ENCODE data around the gene COL19A1.
"Not testable (repeated sequence)": the region's sequence is repeated elsewhere in the genome, so short reads cannot be mapped to it uniquely, and the experiment has no call there.

COL19A1 gene

GRCh38 chr6:69893266-69893665 is 26.9 kb downstream of the COL19A1 start:
- H3K4me1 ChIP-seq (ENCODE audit: insufficient read depth, low read length, poor library complexity, severe bottlenecking); H3K9ac ChIP-seq (ENCODE audit: low read depth, low read length, poor library complexity, severe bottlenecking); H3K4me3 ChIP-seq (ENCODE audit: low read length, poor library complexity, severe bottlenecking); H2AFZ ChIP-seq (ENCODE audit: low read length); H3K9me2 ChIP-seq (replicated peaks; ENCODE audit: low read depth, low read length); H3K4me2 ChIP-seq (ENCODE audit: low read depth, low read length, poor library complexity, severe bottlenecking); H3K79me2 ChIP-seq (ENCODE audit: insufficient read depth, low read length); H3K9me3 ChIP-seq (ENCODE audit: insufficient read depth, low read depth, low read length); H4K20me1 ChIP-seq (ENCODE audit: insufficient read depth, low read length, poor library complexity, severe bottlenecking); H3F3A ChIP-seq (ENCODE audit: low read depth); H3K27me3 ChIP-seq (ENCODE audit: insufficient read depth, low read length, poor library complexity, severe bottlenecking); H3K36me3 ChIP-seq (ENCODE audit: insufficient read depth, low read length): not testable (repeated sequence)

- Histone ChIP-seq H4K20me1 (ENCODE audit: insufficient read depth, low read length, poor library complexity, severe bottlenecking) (no peaks in the 10 kb centered on the region), H3F3A (ENCODE audit: low read depth) (no peaks in the 10 kb centered on the region), H3K4me3 (ENCODE audit: low read length, poor library complexity, severe bottlenecking) (no peak overlapping the region), H3K9me3 (ENCODE audit: insufficient read depth, low read depth, low read length) (no peaks in the 10 kb centered on the region), H3K4me2 (ENCODE audit: low read depth, low read length, poor library complexity, severe bottlenecking) (no peak overlapping the region), H3K79me2 (ENCODE audit: insufficient read depth, low read length) (no peaks in the 10 kb centered on the region), H3K27me3 (ENCODE audit: insufficient read depth, low read length, poor library complexity, severe bottlenecking) (no peaks in the 10 kb centered on the region), H3K4me1 (ENCODE audit: insufficient read depth, low read length, poor library complexity, severe bottlenecking) (no peaks in the 10 kb centered on the region), H3K9ac (ENCODE audit: low read depth, low read length, poor library complexity, severe bottlenecking) (no peak overlapping the region), H3K36me3 (ENCODE audit: insufficient read depth, low read length) (no peaks in the 10 kb centered on the region), H3K9me2 (replicated peaks; ENCODE audit: low read depth, low read length) (no peaks in the 10 kb centered on the region), H2AFZ (ENCODE audit: low read length) (no peak overlapping the region)
- no peak for TF ChIP-seq EZH2phosphoT487 (IDR thresholded peaks at IDR 0.05; ENCODE audit: borderline replicate concordance)
- TF ChIP-seq CTCF (conservative IDR thresholded peaks at IDR 0.05; ENCODE audit: low read length): no peak
Observed at GRCh38 chr6:69894578-69895347, 28.4 kb downstream of the COL19A1 start.

GRCh38 chr6:69895396-69895795 is 29.0 kb downstream of the COL19A1 start:
- Histone ChIP-seq H3K4me1 (ENCODE audit: insufficient read depth, low read length, poor library complexity, severe bottlenecking) (no peaks in the 10 kb centered on the region), H3K36me3 (ENCODE audit: insufficient read depth, low read length) (no peaks in the 10 kb centered on the region), H3K4me3 (ENCODE audit: low read length, poor library complexity, severe bottlenecking) (no peak overlapping the region), H2AFZ (ENCODE audit: low read length) (no peak overlapping the region), H3K4me2 (ENCODE audit: low read depth, low read length, poor library complexity, severe bottlenecking) (no peak overlapping the region), H4K20me1 (ENCODE audit: insufficient read depth, low read length, poor library complexity, severe bottlenecking) (no peaks in the 10 kb centered on the region), H3K9me3 (ENCODE audit: insufficient read depth, low read depth, low read length) (no peaks in the 10 kb centered on the region), H3K9ac (ENCODE audit: low read depth, low read length, poor library complexity, severe bottlenecking) (no peak overlapping the region), H3K9me2 (replicated peaks; ENCODE audit: low read depth, low read length) (no peaks in the 10 kb centered on the region), H3K27me3 (ENCODE audit: insufficient read depth, low read length, poor library complexity, severe bottlenecking) (no peaks in the 10 kb centered on the region), H3F3A (ENCODE audit: low read depth) (no peaks in the 10 kb centered on the region), H3K79me2 (ENCODE audit: insufficient read depth, low read length) (no peaks in the 10 kb centered on the region)
- TF ChIP-seq EZH2phosphoT487 (IDR thresholded peaks at IDR 0.05; ENCODE audit: borderline replicate concordance) (no peak), CTCF (conservative IDR thresholded peaks at IDR 0.05; ENCODE audit: low read length) (no peak)

GRCh38 chr6:69900869-69901268 is 34.5 kb downstream of the COL19A1 start:
- Histone ChIP-seq H3K27me3 (ENCODE audit: insufficient read depth, low read length, poor library complexity, severe bottlenecking) (no peaks in the 10 kb centered on the region), H3F3A (ENCODE audit: low read depth) (no peaks in the 10 kb centered on the region), H2AFZ (ENCODE audit: low read length) (no peak overlapping the region), H3K4me1 (ENCODE audit: insufficient read depth, low read length, poor library complexity, severe bottlenecking) (no peaks in the 10 kb centered on the region), H3K4me2 (ENCODE audit: low read depth, low read length, poor library complexity, severe bottlenecking) (no peak overlapping the region), H3K9ac (ENCODE audit: low read depth, low read length, poor library complexity, severe bottlenecking) (no peak overlapping the region), H4K20me1 (ENCODE audit: insufficient read depth, low read length, poor library complexity, severe bottlenecking) (no peaks in the 10 kb centered on the region), H3K4me3 (ENCODE audit: low read length, poor library complexity, severe bottlenecking) (no peak overlapping the region), H3K36me3 (ENCODE audit: insufficient read depth, low read length) (no peaks in the 10 kb centered on the region), H3K9me2 (replicated peaks; ENCODE audit: low read depth, low read length) (no peaks in the 10 kb centered on the region), H3K9me3 (ENCODE audit: insufficient read depth, low read depth, low read length) (no peaks in the 10 kb centered on the region), H3K79me2 (ENCODE audit: insufficient read depth, low read length) (no peaks in the 10 kb centered on the region)
- TF ChIP-seq EZH2phosphoT487 (IDR thresholded peaks at IDR 0.05; ENCODE audit: borderline replicate concordance): no peak
- TF ChIP-seq CTCF (conservative IDR thresholded peaks at IDR 0.05; ENCODE audit: low read length): no peak

All from Loucy (cell line).